ENCODE results near the gene TNFRSF25.
"Not testable (repeated sequence)": the region's sequence is repeated elsewhere in the genome, so short reads cannot be mapped to it uniquely, and the experiment has no call there.

TNFRSF25 gene

GRCh38 chr1:6467744-6468688, 2.0 kb upstream of the TNFRSF25 start:
- no peak for DNase-seq

GRCh38 chr1:6467224-6467623, 1.3 kb upstream of the TNFRSF25 start:
- DNase-seq = no peak

- no peak for DNase-seq
Measured at GRCh38 chr1:6466751-6467150, 778 bp upstream of the TNFRSF25 start.

- DNase-seq = peak; percentile 56
Measured at GRCh38 chr1:6465461-6466005, 440 bp downstream of the TNFRSF25 start.

DNA sequence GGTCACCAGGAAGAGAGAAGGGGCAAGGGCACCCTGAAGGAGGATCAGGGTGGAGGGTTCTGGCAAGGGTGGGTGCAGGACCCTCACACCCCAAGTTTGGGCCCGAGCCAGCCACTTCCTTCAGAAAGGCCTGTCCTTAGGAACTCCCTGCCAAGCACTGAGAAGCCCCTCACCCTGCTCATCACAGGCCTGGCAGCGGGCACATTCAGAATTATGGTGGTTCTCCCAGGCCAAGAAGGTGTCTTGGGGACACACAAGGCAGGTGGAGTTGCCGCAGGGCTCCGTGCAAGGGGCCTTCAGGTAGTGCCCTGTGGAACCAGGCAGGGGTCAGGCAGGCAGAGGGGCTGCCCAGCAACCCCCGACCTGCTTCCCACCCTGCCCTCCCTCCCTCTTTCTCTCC, 1.1 kb downstream of the TNFRSF25 start:
- DNase-seq = no peak

DNA sequence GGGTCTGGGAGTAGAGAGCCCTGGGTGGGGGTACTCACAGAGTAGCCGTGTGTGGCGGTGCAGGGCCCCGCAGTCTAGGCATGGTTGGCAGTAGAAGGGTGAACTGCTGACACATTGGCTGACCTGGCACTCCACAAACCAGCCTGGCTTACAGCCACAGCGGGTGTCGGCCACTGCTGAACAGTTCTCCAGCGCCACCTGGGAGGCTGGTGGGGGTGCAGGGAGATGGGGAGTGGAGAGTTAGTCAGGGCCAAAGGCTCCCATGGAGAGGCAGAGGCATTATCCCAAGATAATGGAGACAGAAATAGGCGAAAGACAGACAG, 1.5 kb downstream of the TNFRSF25 start:
- peak; percentile 59 for DNase-seq

DNA sequence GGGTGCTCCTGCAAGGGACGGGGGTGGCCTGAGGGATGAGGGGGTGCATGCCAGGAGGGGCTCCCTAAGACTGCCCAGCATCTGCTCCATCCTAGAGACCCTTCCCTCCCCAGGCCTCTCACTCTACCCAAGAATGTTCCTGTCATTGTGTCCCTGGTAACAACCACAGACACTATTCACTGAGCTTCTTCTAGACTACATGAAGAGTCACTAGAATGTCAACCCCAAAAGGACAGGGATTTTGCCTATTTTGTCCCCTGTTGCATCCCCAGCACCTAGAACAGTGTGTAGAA, 2.9 kb downstream of the TNFRSF25 start:
- DNase-seq = no peak

GRCh38 chr1:6462412-6463119, 3.4 kb downstream of the TNFRSF25 start:
- DNase-seq = no peak

DNA sequence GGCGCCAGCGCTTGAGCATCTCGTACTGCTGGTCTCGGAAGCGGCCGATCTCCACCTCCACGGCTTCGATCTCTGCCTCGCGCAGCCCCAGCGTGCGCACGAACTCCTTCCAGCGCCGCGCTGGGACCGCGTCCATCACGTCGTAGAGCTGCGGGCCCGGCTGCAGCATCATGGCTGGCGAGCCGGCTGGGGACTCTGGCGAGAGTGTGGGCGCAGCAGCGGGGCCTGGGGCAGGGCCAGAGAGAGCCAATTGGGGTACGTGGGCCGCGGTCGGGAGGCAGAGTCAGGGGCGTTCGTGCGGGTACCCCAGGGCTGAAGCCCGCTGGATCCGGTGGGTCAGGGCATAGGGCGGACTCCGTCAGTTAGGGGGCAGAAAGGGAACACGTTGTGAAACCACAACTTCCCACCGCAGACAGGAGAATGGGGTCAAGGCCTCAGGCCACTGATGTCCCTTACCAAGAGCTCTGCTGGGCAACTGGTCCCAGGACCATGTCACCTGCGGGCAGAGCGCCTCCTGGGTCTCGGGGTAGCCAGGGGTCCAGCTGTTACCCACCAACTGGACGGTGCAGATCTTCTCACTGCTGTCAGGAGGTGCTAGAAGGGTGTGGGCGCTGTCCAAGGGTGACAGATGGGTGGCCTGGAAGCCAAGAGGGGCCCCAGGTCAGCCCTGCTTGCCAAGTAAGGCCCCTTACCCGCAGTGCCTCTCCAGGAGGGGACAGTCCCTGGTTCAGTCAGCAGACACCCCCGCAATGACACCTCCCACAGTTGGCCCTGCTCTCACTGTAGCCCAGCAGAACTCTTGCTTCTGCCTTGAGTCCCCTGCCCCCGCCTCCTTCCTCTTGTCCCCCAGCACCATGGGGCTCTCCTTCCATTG, 4.2 kb downstream of the TNFRSF25 start:
- peak; percentile 31 for DNase-seq

DNA sequence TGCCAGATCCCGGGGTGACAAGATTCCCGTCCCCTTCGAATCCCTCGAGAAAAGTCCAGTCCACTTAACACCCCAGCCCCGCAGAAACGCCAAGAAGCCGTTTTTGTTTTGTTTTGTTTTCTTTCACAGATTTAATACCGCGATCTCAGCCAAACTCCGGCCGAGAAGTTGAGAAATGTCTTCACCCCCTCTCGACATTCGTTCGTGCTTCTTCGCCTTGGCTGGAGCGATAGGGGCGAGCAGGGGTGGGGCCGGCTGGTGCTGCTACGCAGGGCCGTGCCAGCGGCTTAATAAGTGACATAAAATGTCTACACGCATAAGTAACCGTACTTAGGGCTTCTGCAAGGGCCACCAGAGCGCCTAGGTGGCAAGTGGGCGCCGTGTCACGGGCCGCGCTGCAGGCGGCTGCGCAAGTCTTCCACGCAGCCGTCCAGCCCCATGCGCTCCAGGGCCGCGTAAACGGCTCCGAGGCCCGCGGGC, 4.9 kb downstream of the TNFRSF25 start:
- no peak for DNase-seq

DNA sequence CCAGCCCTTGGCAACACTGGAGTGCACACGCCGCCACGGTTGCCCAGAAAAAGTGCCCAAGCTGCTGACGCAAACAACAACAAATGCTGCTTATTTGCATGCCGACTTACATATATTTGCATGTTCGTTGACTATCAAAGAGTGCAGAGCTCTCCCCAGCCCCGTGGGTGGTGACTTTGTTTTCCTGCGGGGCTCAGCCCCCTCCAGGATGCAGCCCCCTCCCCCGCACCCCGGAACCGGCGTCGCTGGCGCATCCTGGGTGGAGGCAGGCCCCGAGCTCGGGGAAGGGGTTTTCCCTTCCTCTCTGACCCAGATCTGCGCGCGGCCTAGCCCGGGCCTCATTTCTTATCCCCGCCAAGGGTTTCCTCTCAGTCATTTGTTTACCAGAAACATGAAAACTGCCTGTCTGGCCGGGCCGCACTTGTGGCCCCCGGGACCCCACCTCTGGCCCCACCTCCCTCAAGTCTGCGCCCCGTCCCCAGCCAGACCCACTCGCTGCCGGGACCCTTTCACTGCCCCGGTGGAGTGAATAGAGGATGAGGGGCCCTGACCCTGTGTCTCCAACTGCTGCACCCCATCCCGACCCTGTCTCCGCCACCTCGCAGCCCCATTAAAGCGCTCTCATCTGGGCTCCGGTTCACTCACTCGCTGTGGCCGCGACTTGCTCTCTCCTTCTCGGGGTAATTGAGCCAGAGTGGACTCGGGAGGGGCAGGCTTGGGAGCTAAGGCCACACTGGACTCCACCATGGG, 5.5 kb downstream of the TNFRSF25 start:
- peak; percentile 88 for DNase-seq

DNA sequence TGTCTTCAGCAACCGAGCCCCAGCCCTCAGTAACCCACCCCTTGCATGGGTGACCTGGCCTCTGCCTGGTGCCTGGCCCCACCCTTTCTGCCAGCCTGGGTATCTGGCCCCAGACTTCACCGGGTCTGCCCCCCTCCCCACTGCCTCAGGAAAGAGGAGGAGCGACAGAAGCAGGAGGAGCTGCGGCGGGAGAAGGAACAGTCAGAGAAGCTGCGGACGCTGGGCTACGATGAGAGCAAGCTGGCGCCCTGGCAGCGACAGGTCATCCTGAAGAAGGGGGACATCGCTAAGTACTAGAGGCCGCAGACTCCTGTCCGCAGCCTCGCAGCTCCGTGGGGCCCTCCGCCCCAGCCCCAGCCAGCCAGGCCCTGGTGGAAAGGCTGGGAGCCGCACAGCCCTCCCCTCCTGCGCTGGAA, 6.1 kb downstream of the TNFRSF25 start:
- peak; percentile 58 for DNase-seq

DNA sequence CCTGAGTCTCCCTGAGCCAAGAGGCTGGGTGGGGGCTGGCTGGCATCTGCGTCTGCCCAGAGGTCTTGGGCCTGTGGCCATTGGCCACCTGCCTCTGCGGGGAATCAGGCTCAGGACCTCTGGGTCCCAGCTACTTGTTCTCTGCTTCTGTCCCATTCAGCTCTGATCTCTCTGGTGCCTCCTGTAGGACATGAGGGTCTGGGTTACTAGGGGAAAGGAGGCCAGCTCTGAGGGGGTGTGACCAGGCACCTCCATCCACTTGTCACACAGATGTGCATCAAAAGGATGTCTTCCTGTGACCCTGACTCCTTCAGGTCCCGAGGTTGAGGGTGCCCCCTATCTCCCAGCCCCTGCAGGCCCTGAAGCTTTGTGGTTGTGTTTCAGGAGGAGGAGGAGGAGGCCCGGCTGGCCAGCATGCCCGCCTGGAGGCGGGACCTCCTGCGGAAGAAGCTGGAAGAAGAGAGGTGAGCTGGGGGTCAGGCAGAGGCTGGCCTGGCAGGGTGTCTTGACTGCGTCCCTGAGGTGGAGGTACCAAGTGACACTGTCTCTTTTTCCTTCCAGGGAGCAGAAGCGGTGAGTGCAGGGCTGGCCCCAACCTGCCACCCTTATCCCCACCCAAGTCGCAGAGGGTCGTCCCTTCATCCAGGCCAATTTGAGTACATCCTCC, 9.0 kb downstream of the TNFRSF25 start:
- DNase-seq = no peak

DNA sequence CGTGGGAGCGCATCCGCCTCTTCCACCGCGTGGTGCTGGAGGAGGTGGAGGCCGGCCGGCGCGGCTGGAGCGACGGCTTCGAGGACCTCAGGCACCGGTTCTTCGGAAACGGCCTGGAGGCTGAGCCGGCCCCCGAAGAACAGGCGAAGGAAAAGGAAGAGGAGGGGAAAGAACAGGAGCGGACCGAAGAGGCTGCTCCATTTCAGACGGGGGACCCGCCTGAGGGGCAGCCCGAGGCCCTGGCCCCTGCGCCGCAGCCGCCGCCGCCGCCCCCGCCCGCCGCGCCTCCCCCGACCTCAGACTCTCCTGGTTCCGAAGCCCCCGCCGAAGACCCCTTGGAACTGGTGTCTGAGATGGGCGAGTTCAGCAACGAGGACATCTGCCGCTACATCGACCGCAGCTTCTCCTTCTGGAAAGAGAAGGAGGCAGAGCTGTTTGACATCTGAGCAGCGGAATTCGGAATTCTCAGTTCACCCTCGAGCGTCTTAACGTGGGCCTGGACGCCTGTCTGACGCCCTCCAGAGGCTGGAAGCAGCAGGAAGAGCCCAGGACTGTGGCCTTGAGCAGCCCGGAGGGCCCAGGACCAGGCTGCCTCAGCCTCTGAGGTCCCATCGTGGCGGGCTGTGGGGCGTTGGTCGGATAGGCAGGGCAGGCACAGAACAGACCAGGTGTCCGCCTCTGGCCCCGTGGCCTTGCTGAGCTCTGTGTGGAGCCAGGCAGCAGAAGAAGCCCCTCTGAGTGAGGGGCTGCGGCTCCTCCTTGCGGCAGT, 10.0 kb downstream of the TNFRSF25 start:
- not testable (repeated sequence) for DNase-seq

DNA sequence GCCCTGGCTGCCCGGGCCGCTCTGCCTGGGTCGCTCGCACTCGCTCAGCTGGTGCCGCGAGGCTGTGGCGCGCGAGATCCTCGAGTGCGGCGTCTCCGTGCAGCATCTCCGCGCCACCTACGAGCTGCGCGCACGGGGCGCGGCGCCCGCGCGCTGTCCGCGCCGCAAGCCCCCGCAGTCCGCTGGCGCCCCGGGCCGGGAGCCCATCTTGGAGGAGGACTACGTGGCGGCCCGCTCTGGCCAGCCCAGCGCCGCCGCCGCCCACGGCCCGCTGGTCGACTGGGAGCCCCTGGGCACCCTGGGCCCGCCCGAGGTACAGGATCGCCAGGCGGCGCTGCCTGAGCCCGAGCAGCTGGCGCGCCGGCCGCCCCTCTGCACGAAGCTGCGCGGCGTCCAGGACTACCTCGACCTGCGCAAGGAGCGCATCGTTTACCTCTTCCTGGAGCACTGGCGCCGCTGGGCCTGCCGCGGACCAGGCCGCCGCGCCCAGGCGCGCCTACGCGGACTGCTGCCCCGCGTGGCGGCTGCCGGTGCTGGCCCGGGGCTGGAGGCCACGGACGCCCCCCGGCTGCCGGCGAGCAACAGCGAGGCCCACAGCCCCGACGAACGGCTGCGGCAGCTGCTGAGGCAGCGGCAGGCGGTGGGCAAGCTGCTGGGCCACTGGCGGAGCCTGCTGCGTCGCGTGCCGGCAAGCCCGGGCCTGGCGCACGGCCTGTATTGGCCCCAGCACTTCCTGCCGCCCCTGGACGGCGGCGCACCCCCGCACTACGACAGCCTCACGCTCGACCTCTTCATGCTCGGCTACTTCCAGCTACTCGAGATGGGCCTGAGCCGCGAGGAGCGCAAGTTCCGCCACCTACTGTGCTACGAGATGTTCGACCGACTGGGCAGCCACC, 10.9 kb downstream of the TNFRSF25 start:
- peak; percentile 32 for DNase-seq

- DNase-seq = not testable (repeated sequence)
Measured at GRCh38 chr1:6453895-6454855, 11.8 kb downstream of the TNFRSF25 start.

GRCh38 chr1:6450943-6451373, 15.0 kb downstream of the TNFRSF25 start:
- no peak for DNase-seq

GRCh38 chr1:6450486-6450885, 15.5 kb downstream of the TNFRSF25 start:
- not testable (repeated sequence) for DNase-seq
